GM18873 (cell line): ENCODE measurements around the gene ESYT3.
"Not testable (repeated sequence)": the region's sequence is repeated elsewhere in the genome, so short reads cannot be mapped to it uniquely, and the experiment has no call there.

Experiments
- ATAC-seq: cut with Tn5 transposase; IDR thresholded peaks from one replicate; pipeline ENCODE4 v1.9.1; 2021; ENCODE audit warnings: mild to moderate bottlenecking, moderate library complexity, moderate number of reproducible peaks; ENCODE audit not compliant: unreplicated experiment, low FRiP score

The ESYT3 gene

GRCh38 chr3:138484672-138485071 lies 50.3 kb downstream of the ESYT3 start:
- not testable (repeated sequence) for ATAC-seq

- not testable (repeated sequence) for ATAC-seq
Observed at GRCh38 chr3:138486580-138486979, 52.2 kb downstream of the ESYT3 start.

DNA sequence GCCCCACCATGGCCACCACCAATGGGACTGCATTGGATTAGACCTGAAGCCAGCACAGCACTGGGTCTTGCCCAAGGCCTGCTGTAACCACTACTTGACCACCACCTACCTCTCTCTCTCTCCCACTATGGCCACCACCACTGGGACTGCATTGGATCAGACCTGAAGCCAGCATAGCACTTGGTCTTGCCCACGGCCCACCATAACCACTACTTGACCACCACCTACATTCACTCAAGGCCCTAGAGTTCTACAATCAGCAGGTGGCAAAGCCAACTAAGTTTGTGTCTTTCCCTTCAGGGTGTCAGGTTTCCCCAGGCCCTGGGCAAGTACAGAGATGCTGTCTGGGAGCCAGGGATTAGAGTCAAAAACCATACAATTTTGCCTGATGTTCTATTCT lies 57.6 kb downstream of the ESYT3 start:
- ATAC-seq, result no peak

DNA sequence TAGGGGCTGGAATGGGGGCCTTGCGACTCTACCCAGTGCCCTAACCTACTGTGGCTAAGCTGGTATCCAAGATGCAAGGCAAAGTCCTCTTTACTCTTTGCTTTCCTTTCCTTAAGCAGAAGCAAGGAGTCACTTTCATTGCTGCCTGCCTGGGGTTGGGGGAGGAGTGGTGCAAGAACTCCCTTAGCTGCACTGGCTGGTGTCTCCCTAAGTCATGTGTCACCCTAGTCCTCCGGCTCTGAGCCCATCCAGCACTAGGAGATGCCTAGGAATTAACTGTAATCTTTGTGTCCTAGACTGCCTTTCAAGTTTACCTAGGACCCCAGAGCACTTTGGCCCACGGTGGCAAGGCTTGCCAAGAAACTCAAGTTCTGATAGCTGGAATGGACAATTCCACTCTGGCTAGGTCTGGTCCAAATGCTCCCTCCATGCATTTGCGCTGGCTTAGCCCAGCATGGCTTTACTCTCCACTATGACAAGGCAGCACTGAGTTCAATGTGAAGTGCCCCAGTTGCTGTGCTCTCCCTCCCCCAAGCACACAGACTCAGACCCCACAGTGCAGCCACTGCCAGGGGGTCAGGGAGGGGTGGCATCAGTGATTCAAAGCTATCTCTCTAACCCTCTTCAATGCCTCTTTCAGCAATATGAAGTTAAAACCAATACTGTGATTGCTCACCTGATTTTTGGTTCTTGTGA lies 58.7 kb downstream of the ESYT3 start:
- ATAC-seq, result no peak

DNA sequence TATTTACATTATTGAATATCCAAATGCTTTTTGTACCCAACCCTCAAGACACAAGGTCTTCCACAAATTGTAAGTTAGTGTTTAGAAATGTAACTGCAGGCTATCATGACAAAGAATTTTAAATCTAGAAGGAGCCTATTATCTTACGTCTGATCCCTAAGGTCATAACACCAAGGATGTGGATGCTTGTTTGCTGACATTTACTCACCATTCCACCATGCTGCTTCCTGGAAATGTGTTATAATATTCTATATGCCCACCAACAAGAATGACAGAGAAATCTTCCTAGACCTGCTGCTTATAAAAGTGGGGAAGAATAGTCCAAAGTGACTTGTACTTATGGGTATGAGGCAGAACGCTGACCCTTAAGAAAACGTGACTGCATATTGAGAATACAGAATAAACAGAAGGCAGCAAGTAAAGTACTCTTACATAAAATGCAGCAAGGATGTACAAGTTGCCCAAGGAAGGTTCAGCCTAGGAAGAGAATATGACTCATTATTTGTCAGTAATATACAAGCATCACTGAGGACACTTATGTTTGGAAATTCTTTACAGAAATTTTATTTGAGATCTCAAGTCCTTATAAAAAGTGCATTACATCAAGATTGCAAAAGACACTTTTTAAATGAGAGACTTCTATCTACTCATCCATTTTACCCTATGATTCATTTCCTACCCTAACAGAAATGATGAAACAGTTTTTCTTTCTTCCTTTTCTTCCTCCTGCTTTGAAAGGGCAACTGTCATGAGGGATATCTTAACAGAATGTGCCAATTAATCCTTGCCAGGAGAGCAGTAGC lies 59.6 kb downstream of the ESYT3 start:
- no peak for ATAC-seq

- ATAC-seq, result no peak
Observed at GRCh38 chr3:138494607-138494929, 60.2 kb downstream of the ESYT3 start.

DNA sequence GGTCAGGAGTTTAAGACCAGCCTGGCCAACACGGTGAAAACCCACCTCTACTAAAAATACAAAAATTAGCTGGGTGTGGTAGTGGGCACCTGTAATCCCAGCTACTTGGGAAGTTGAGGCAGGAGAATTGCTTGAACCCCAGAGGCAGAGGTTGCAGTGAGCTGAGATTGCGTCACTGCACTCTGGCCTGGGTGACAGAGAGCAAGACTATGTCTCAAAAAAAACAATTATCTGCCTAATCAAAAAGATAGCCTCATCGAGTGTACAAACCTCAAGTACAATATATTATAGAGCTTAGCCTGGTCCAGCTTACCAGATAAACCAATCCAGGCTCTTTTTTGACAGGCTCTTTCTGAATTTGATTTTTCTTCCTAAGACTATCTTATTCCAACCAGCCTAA lies 61.2 kb downstream of the ESYT3 start:
- ATAC-seq, result not testable (repeated sequence)

GRCh38 chr3:138496436-138496835 lies 62.0 kb downstream of the ESYT3 start:
- ATAC-seq, result no peak

GRCh38 chr3:138497021-138497420 lies 62.6 kb downstream of the ESYT3 start:
- ATAC-seq, result no peak

DNA sequence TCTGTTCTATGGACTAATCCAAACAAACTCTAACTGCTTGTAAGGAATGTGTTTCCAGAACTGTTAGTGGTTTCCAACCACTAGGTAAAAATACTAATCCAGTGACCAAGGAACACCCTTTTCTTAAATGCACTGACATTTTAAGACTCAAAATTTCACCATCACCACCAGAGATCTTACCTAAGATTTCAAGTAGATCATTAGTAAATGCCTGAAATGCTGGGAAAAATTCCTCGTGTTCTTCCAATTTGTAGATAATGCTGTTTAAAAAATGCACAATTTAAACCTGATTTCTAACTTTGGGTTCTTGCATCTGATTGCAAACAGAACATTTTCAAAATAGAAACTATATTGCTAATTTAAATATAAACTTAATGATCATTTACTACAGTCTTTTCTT lies 63.4 kb downstream of the ESYT3 start:
- no peak for ATAC-seq

DNA sequence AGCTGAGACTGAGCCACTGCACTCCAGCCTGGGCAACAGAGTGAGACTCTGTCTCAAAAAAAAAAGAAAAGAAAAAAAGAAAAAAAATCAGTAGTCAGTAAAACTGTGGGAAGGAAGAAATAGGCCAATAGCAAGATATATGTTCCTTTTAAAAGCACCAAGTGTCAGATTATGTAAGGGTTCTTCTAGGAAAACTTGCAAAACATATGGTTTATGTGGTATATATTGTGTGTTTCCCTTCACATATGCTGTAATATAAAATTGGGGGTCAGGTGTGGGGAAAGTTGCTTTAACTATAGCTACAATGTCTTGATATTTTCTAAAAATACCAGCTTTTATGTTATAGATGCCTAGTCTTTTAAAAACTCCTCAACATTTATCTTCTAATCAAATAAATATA lies 64.6 kb downstream of the ESYT3 start:
- no peak for ATAC-seq

GRCh38 chr3:138507524-138507923 lies 73.1 kb downstream of the ESYT3 start:
- no peak for ATAC-seq

GRCh38 chr3:138509586-138509985 lies 75.2 kb downstream of the ESYT3 start:
- no peak for ATAC-seq

DNA sequence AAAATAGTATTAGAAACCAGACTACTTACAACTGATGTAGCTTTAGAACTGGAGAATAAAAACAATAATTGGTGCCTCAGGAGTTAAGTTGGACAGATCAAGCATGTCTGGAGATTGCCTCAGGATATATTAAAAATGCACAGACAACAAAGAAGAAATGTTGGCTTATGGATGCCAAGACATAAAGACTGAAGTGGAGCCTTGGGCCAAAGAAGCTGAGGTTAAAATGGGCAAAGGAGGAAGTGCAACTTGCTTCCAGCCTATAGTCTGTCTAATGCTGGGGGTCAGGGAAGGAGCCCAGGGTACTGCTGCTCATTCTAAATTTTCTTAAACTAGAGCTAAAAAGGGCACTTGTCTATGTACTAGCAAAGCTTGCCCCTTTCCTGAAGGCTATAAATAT lies 77.5 kb downstream of the ESYT3 start:
- ATAC-seq, result no peak

DNA sequence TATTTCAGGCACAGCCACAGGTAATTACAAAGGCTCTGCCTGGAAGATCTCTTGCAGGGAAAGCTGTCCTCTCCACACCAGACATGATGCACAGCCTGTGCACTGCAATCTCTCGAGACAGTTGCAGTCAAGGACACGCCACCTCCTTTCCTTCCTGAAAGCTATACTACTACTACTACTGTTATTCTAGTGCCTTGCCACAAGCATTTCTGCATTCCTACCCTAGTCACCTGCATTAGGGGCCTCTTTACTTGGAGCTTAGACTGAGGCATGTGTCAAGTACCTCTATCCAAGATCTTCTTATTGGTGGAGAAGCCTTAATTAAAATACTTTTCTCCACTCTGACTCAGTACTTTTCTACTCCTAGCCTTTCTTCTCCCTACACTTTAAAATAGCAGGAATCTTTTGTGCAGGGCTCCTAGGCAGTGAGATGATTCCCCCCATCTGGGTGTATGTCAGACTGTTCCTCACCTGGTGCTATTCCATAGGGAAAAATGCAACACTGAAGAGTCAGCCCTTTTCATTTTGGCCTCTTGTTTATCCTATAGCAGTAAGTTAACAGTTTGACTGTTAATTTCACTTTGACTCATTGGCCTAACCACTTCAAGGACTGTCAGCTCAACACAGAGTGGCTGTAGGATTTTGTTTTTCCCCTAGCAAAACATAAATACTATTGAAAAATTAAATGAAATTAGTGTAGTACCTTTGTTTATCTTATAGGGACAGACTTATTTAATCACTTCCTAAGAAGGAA lies 78.9 kb downstream of the ESYT3 start:
- ATAC-seq, result no peak

DNA sequence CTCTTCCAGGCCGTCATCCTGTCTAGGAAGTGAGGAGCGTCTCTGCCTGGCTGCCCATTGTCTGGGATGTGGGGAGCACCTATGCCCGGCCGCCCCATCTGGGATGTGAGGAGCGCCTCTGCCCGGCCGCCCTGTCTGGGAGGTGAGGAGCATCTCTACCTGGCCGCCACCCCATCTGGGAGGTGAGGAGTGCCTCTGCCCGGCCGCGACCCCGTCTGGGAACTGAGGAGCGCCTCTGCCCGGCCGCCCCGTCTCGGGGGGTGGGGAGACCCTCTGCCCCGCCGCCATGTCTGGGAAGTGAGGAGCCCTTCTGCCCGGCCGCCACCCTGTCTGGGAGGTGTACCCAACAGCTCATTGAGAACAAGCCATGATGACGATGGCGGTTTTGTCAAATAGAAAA lies 87.0 kb downstream of the ESYT3 start:
- not testable (repeated sequence) for ATAC-seq
